GM21515 (cell line): Measurements from ENCODE around the gene GPR87.

Source experiments
- ATAC-seq: cut with Tn5 transposase; IDR thresholded peaks from one replicate; pipeline ENCODE4 v1.9.1; 2021; ENCODE audit not compliant: unreplicated experiment

GPR87 gene

DNA sequence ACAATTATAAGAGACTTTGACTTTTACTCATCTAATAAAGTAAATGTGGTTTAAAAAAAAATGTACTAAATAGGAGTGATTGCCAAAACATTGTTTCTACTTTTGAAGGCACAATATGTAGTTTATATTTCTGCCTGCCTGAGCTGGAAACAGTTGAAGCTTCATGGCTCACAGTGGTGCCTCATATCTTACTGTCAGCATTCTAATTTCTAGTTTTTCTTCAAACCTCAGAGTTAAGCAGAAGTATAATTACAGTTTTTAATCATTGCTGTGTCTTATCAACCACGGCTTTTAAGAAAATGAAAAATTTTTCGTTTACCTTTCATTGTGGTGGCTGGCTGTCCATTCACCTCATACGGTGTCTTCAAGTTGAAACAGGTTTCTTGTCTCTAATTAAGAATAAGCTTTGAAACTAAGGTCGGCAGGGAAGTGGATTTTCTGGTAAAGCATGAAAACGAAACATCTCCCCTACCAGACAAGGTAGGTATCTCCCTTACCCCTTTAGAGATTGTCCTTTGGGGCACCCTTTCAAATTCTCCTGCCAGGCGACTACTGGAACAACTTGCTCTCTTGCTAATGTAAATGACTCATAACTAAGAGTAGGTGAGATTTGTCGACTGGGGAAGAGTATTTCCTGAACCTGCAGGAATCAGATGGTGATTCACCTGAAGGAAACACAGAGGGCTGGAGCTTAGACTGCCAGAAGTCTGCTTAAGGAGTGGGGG lies at the start of gene GPR87:
TSS of gene GPR87 (minus strand) at position 554 of the 725 bp plus-strand sequence. CDS start 16,720 bp downstream, outside the sequence.
- no peak for ATAC-seq

- ATAC-seq, result no peak
Observed at GRCh38 chr3:151362751-151363174, 46.1 kb upstream of the GPR87 start.

- ATAC-seq, result no peak
Observed at GRCh38 chr3:151357463-151357850, 40.8 kb upstream of the GPR87 start.

DNA sequence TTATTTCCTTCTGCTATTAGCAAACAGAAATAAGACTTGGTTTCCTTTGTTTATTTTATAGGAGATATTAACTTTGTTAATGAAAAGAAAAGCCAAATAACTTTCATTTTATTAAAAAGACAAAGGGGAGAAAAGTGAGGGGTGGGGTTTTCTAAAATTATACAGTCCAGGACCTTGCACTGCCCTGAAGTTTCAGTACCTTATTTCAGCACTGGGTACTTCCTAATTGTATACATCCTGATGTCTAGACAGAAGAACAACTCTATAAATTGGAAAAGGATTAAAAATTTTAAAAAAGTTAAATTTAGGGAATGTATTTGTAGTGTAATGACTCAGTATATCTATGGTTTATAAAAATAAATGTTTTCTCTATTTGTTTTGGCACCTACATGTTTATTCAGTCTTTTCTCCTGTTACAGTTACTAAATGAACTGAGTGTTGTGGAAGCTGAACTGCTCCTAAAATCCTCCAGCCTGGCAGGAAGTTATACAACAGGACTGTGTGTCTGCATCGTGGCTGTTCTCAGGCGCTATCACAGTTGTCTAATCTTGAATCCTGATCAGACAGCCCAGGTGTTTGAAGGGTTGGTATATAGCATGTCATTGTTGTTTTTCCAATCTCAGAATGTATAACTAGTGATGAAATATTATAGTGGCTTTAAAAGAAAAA lies 40.3 kb upstream of the GPR87 start:
- no peak for ATAC-seq

GRCh38 chr3:151351648-151352047 lies 35.0 kb upstream of the GPR87 start:
- ATAC-seq, result peak; percentile 34

- ATAC-seq, result peak; percentile 90
Observed at GRCh38 chr3:151351219-151351618, 34.6 kb upstream of the GPR87 start.

- ATAC-seq, result no peak
Observed at GRCh38 chr3:151350656-151351055, 34.0 kb upstream of the GPR87 start.

GRCh38 chr3:151347432-151347831 lies 30.8 kb upstream of the GPR87 start:
- ATAC-seq, result no peak

- no peak for ATAC-seq
Observed at GRCh38 chr3:151346292-151346691, 29.7 kb upstream of the GPR87 start.

- no peak for ATAC-seq
Observed at GRCh38 chr3:151345859-151346258, 29.2 kb upstream of the GPR87 start.

DNA sequence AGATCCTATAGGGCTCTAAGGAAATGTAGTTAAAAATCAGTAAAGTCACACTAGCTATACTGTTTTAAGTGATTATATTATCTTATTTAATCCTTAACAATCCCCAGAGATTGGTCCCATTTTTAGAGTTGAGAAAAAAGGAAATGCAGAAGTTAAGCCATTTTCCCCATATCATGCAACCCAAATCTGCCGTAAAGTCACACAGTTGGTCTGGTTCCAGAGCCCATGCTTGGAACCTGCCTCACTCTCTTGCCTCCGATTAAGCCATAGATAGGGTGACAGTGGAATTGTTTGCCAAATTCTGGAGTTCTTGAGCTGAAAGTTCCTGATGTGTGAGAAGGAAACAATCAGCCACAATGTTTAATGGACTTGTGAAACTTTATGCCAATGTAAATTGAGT lies 15.1 kb upstream of the GPR87 start:
- ATAC-seq, result no peak

DNA sequence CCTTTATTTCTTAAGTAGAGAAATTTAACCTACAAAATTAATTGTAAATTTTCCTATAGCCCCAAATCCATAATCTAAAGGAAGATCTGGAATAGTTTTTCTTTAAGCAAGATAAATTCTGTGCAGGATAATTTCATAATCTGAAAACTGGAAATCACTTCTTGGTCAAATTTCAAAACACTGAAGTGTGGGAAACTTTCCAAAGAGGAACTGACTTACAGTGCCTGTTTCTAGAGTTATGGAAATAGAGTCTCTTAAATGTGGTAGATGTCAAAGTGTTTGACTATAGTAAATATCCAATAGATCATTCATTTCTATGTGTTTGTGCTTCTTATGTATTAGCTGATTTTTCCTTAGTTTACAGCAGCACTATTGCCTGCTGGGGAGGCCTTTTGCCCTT lies 14.3 kb upstream of the GPR87 start:
- no peak for ATAC-seq

DNA sequence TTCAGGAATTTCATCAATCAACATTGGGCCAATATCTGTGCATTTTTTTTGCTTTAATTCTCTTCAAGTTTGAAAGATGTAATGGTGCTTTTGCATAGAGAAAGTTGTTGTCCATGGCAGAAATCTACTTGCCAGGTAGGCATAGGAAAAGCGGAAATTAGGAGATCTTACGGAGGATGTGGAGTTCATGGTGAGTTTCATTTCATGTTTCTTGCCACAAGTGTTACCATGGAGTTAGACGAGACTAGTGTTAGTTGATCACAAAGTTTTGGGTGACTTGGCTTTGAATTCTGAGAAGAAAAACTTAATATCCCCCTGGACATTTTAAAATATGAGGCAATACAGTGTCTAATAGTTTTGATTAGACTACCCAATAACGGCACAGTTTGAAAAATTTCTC lies 13.8 kb upstream of the GPR87 start:
- no peak for ATAC-seq

DNA sequence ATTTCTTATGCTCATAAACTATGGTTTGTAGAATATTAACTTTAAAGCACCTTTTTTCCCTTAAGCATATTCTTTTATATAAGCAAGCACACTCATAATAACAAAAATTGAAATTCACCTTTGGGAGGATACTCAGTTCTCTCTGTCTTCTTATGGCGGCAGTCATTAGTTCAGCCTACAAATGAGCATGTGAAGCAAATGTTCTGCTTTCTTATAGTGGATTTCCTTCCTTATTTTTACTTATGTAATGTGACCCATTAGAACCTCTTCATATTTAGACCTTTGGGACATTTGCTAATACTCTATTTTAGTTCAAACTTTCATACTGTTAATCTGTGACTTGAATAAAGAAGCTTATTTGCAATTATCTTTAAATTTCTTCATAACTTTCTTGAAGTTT lies 12.7 kb upstream of the GPR87 start, which contains the start of gene P2RY13:
TSS of gene P2RY13 (minus strand) at position 187 of the 400 bp plus-strand sequence. CDS start at position 166, 21 bp downstream.
- ATAC-seq, result no peak

DNA sequence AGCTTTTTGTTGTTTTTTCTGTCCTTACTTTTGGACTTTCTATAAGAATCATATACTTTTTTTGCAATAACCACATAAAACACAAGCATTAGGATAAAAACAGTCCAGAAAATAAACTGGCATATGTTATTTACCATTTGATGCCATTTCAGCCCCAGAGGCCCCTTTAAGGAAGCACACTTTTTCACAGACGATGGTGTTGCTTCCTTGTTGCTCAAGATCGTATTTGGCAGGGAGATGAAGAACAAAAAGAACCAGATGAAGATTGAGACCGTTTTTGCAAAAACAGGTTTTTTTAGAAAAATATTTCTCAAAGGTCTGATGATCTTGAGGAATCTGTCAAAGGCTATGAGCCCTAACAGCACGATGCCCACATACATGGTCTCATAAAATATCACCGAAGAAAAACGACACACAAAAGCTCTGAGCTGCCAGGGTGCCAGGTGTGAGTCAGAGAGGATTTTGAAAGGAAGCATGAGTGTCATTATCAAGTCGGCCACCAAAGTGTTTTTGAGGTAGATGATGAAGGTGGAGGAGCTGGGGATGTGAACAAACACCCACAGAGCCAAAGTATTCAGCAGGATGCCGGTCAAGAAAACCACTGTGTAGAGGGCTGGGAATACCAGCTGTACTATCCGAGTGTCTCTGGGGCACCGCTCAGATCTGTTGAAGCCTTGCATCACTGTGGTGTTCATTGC lies 11.8 kb upstream of the GPR87 start:
- ATAC-seq, result no peak

- no peak for ATAC-seq
Observed at GRCh38 chr3:151327571-151328198, 11.1 kb upstream of the GPR87 start.

- no peak for ATAC-seq
Observed at GRCh38 chr3:151322511-151322910, 5.9 kb upstream of the GPR87 start.

GRCh38 chr3:151321526-151321925 lies 4.9 kb upstream of the GPR87 start:
- ATAC-seq, result no peak

- no peak for ATAC-seq
Observed at GRCh38 chr3:151320131-151320530, 3.5 kb upstream of the GPR87 start.

GRCh38 chr3:151319628-151320027 lies 3.0 kb upstream of the GPR87 start:
- no peak for ATAC-seq

DNA sequence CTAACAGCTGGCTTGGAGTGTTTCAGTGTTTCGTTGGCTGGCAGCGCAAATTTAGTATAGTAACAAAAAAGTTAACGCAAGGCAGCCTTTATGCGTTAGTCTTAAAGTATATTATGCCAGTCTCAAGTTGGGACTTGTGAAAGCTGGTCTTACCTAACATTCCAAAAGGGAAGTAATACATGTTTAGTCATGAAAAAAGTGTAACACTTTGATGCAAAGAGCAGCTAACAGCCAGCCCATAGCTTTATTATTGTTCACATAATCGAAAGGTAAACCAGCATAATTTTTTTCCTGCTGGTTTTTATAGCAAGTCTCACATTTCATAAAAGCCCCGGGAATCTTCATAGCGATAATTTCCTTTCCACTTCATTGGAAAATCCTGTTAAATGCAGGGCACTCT lies 2.4 kb upstream of the GPR87 start:
- ATAC-seq, result no peak
